ENCODE measurements around the gene TPSB2.
"Not testable (repeated sequence)": the region's sequence is repeated elsewhere in the genome, so short reads cannot be mapped to it uniquely, and the experiment has no call there.

Gene TPSB2

DNA sequence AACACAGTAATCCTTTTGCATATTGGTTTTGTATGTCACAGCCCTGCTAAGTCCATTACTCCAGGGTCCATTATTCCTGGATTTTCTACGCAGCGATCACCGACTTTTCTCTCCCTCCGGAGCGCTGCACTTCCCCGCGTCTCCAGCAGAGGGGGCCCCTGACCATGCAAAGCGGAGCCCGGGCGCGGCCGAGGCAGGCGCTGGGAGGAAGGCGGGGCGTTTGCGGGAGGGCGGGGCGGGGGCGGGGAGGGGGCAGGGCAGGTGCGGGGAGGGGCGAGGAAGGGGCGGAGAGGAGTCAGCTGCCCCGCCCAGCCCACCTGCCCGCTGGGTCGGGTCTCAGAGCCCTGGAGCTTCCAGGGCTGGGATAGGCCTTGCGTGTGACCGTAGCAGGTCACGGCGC is 6.7 kb upstream of the TPSB2 start:
- not testable (repeated sequence) for H3K27ac ChIP-seq (ENCODE audit: low read depth, low read length); H3K9ac ChIP-seq (ENCODE audit: low read length); H3K27me3 ChIP-seq (ENCODE audit: control insufficient read depth, insufficient read depth, low read length); H3K36me3 ChIP-seq (ENCODE audit: control insufficient read depth, insufficient read depth, low read length); H3K4me3 ChIP-seq (ENCODE audit: low read depth, low read length); H3K9me3 ChIP-seq (ENCODE audit: control insufficient read depth, insufficient read depth, low read depth, low read length); H3K4me1 ChIP-seq (ENCODE audit: control insufficient read depth, insufficient read depth, low read length)

DNA sequence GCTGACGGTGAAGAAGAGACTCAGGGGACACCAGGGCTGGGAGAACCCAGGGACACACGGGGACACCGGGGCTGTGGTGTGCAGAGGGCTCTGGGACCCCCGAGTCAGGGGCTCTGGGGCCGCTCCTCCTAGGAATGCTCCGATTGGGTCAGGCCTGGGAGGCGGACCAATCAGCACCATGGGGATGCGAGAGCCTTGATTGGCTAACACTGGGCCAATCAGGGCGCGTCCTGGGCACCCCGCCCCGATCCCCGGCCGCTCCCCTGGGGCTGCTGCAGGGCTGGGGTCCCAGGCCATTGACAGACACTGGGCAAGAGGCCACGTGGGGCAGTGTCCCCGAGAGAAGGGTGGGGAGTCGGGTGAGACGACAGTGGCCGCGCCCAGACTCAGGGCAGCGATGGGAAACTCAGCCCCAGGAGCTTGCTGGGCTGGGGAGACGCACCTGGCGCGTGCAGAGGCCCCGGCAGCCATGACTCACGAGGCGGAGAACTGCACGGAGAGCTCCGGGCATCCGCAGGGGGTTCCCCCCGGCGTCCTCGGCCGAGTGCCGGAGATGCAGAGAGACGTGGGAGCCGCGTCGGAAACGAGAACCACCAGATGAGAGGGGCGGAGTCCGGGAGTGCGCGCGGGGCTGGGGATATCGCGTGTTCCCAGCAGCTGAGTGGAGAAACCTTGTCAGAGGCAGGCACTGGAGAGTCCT is 2.2 kb upstream of the TPSB2 start:
- not testable (repeated sequence) for H3K9me3 ChIP-seq (ENCODE audit: control insufficient read depth, insufficient read depth, low read depth, low read length)

DNA sequence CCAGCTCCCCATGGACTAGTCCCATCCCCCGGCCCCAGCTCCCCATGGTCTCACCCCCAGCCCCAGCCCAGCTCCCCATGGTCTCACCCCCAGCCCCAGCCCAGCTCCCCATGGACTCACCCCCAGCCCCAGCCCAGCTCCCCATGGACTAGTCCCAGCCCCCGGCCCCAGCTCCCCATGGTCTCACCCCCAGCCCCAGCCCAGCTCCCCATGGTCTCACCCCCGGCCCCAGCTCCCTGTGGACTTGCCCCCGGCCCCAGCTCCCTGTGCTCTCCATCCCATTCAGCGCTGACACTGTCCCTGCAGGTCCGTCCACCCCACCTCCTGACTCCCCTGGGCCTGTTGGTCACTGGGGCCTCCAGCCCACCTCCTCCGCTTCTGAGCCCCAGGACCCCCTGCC is 1.3 kb upstream of the TPSB2 start:
- H3K4me3 ChIP-seq (ENCODE audit: low read depth, low read length); H3K9me3 ChIP-seq (ENCODE audit: control insufficient read depth, insufficient read depth, low read depth, low read length); H3K9ac ChIP-seq (ENCODE audit: low read length); H3K4me1 ChIP-seq (ENCODE audit: control insufficient read depth, insufficient read depth, low read length); H3K36me3 ChIP-seq (ENCODE audit: control insufficient read depth, insufficient read depth, low read length); H3K27me3 ChIP-seq (ENCODE audit: control insufficient read depth, insufficient read depth, low read length); H3K27ac ChIP-seq (ENCODE audit: low read depth, low read length): not testable (repeated sequence)

More for the DNA sequence above, 2.2 kb upstream of the TPSB2 start:
- not testable (repeated sequence) for H3K9ac ChIP-seq (ENCODE audit: low read length); H3K4me1 ChIP-seq (ENCODE audit: control insufficient read depth, insufficient read depth, low read length); H3K4me3 ChIP-seq (ENCODE audit: low read depth, low read length); H3K36me3 ChIP-seq (ENCODE audit: control insufficient read depth, insufficient read depth, low read length); H3K27me3 ChIP-seq (ENCODE audit: control insufficient read depth, insufficient read depth, low read length); H3K27ac ChIP-seq (ENCODE audit: low read depth, low read length)

- not testable (repeated sequence) for H3K9me3 ChIP-seq (ENCODE audit: control insufficient read depth, insufficient read depth, low read depth, low read length); H3K9ac ChIP-seq (ENCODE audit: low read length); H3K36me3 ChIP-seq (ENCODE audit: control insufficient read depth, insufficient read depth, low read length); H3K27me3 ChIP-seq (ENCODE audit: control insufficient read depth, insufficient read depth, low read length); H3K4me1 ChIP-seq (ENCODE audit: control insufficient read depth, insufficient read depth, low read length); H3K4me3 ChIP-seq (ENCODE audit: low read depth, low read length); H3K27ac ChIP-seq (ENCODE audit: low read depth, low read length)
Observed at GRCh38 chr16:1230471-1231212, 658 bp upstream of the TPSB2 start.

- H3K4me1 ChIP-seq (ENCODE audit: control insufficient read depth, insufficient read depth, low read length); H3K27ac ChIP-seq (ENCODE audit: low read depth, low read length); H3K9ac ChIP-seq (ENCODE audit: low read length): not testable (repeated sequence)
Observed at GRCh38 chr16:1229476-1229875, 508 bp downstream of the TPSB2 start.

DNA sequence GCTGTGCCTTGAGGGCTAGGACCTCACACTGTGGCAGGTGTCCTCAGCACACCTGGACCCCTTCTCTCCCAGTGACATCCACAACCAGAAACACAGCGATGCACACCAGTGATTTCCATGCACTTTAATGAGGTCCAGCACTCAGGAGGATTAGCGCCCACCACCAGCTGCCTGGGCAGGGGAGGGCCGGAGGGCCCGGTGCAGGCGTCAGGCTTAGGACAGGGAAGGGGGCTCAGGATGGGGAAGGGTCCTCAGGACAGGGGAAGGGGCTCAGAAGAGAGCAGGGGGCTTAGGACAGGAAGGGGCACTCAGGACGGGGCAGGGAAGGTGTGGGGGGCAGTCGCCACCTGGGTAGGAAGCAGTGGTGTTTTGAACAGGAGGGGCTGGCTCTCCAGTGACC is 1.8 kb downstream of the TPSB2 start:
- not testable (repeated sequence) for H3K27ac ChIP-seq (ENCODE audit: low read depth, low read length); H3K9ac ChIP-seq (ENCODE audit: low read length); H3K36me3 ChIP-seq (ENCODE audit: control insufficient read depth, insufficient read depth, low read length); H3K27me3 ChIP-seq (ENCODE audit: control insufficient read depth, insufficient read depth, low read length); H3K4me1 ChIP-seq (ENCODE audit: control insufficient read depth, insufficient read depth, low read length); H3K4me3 ChIP-seq (ENCODE audit: low read depth, low read length); H3K9me3 ChIP-seq (ENCODE audit: control insufficient read depth, insufficient read depth, low read depth, low read length)

More at GRCh38 chr16:1229476-1229875, 508 bp downstream of the TPSB2 start:
- H3K4me3 ChIP-seq (ENCODE audit: low read depth, low read length); H3K9me3 ChIP-seq (ENCODE audit: control insufficient read depth, insufficient read depth, low read depth, low read length); H3K36me3 ChIP-seq (ENCODE audit: control insufficient read depth, insufficient read depth, low read length); H3K27me3 ChIP-seq (ENCODE audit: control insufficient read depth, insufficient read depth, low read length): not testable (repeated sequence)

DNA sequence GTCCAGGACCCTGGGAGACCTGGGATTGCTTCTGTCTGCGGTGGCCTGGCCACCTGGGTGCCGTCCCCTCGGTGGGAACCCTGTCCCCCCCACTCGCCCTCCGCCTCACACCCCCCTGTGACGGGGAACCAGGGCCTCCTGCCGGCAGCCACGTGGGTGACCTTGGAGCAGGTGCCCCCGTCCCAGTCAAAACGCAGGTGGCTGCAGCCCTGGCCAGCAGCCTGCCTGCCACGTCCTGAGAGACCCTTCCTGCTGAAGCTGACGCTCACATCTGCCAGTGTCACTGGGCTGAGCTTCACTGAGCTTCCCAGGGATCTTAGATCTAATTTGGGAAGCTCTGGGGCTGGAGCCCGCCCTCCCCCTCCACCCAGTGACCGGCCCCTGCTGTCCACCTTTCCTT is 3.3 kb downstream of the TPSB2 start:
- not testable (repeated sequence) for H3K27ac ChIP-seq (ENCODE audit: low read depth, low read length); H3K9me3 ChIP-seq (ENCODE audit: control insufficient read depth, insufficient read depth, low read depth, low read length); H3K4me1 ChIP-seq (ENCODE audit: control insufficient read depth, insufficient read depth, low read length); H3K9ac ChIP-seq (ENCODE audit: low read length); H3K36me3 ChIP-seq (ENCODE audit: control insufficient read depth, insufficient read depth, low read length); H3K27me3 ChIP-seq (ENCODE audit: control insufficient read depth, insufficient read depth, low read length); H3K4me3 ChIP-seq (ENCODE audit: low read depth, low read length)

DNA sequence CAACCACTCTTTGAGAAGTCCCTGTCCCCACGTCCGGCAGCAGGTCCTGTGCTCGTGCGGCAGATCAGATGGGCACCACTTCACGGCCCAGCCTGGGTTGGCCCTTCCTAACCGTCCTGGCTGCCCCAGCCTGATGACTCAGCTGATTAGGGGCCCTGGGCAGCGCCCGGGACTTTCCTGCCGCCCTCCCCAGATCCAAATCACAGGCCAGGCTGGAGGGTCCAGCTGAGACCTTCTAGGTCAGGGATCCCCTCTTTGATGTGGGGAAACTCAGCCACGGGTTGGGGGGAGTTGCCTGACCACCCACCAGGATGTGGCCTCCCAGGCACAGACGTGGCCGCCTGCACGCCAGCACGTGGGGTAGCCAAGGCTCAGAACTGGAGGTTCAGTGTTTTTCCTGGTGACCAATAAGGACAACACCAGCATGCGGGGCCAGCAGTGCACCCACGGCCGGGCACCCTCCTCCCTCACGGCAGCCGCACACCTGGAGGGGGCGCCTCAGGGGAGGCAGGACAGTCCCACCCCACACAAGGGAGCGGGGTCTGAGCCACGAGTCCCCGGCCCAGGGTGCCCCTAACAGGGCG is 4.2 kb downstream of the TPSB2 start:
- H3K36me3 ChIP-seq (ENCODE audit: control insufficient read depth, insufficient read depth, low read length); H3K4me1 ChIP-seq (ENCODE audit: control insufficient read depth, insufficient read depth, low read length); H3K9me3 ChIP-seq (ENCODE audit: control insufficient read depth, insufficient read depth, low read depth, low read length); H3K27me3 ChIP-seq (ENCODE audit: control insufficient read depth, insufficient read depth, low read length); H3K27ac ChIP-seq (ENCODE audit: low read depth, low read length); H3K4me3 ChIP-seq (ENCODE audit: low read depth, low read length); H3K9ac ChIP-seq (ENCODE audit: low read length): not testable (repeated sequence)

DNA sequence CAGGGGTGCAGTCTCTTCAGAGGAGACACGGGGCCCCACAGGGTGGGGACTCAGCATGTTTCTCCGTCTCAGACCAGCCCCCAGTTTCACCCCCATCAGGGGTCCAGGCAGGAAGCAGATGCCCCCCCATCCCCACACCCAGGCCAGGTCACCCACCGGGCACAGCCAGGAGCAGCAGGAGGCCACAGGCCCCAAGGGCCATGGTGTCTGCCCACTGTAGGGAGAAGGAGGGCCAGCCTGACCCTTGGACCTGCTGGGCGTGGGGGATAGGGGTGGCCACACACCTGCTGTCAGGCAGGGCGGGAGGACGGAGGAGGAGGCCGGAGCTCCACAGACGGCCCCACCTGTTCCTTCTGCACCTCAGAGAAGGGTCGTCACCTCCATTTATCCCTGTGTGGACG is 4.9 kb downstream of the TPSB2 start, which contains the start of gene TPSG1:
TPSG1 (minus strand) TSS at position 218 of the 401 bp plus-strand sequence; CDS start at position 202, 16 bp downstream.
- Histone ChIP-seq H3K4me3 (ENCODE audit: low read depth, low read length) (no peak within 1 kb of the TSS), H3K27me3 (ENCODE audit: control insufficient read depth, insufficient read depth, low read length) (no peaks in the 10 kb centered on the region), H3K9me3 (ENCODE audit: control insufficient read depth, insufficient read depth, low read depth, low read length) (no peaks in the 10 kb centered on the region), H3K36me3 (ENCODE audit: control insufficient read depth, insufficient read depth, low read length) (no peaks in the 10 kb centered on the region; the same call in 1 of the 2 replicates), H3K9ac (ENCODE audit: low read length) (no peak within 1 kb of the TSS), H3K27ac (ENCODE audit: low read depth, low read length) (no peak within 1 kb of the TSS), H3K4me1 (ENCODE audit: control insufficient read depth, insufficient read depth, low read length) (no peaks in the 10 kb centered on the region)

- Histone ChIP-seq H3K9me3 (ENCODE audit: control insufficient read depth, insufficient read depth, low read depth, low read length) (no peaks in the 10 kb centered on the region), H3K4me1 (ENCODE audit: control insufficient read depth, insufficient read depth, low read length) (no peaks in the 10 kb centered on the region), H3K27ac (ENCODE audit: low read depth, low read length) (no peak overlapping the region), H3K9ac (ENCODE audit: low read length) (no peak overlapping the region), H3K4me3 (ENCODE audit: low read depth, low read length) (no peak overlapping the region), H3K36me3 (ENCODE audit: control insufficient read depth, insufficient read depth, low read length) (peaks cover 2% of the 10 kb centered on the region; the same call in 1 of the 2 replicates), H3K27me3 (ENCODE audit: control insufficient read depth, insufficient read depth, low read length) (no peaks in the 10 kb centered on the region)
Observed at GRCh38 chr16:1224558-1224957, 5.4 kb downstream of the TPSB2 start.

Measured in HUES6 (cell line).